CD4-positive, alpha-beta memory T cell (primary cell): ENCODE results near the gene ZRANB2. TPM values are rescaled to one million over a fixed set of nuclear protein-coding genes. Genes with fewer than 3 reads are reported as not detected.

Experiments used
- CTCF ChIA-PET: fragments of 350-600 bp; sonication (Branson Sonifier 250); formaldehyde crosslinking; loops from one replicate; lab custom pipeline; 2021; ENCODE audit warnings: inconsistent platforms; ENCODE audit not compliant: partially characterized antibody; lab: Charles Lee
- POLR2A ChIA-PET: fragments of 350-600 bp; sonication (Branson Sonifier 250); formaldehyde crosslinking; loops from one replicate; lab custom pipeline; 2021; ENCODE audit not compliant: partially characterized antibody; lab: Charles Lee
- DNase-seq, 5 donors: peaks; one replicate each; pipeline versions ENCODE4 v3.0.0 to v3.0.0-alpha.2; 2020 to 2022; ENCODE audit warnings: mixed read lengths in 1 of 5
- H3K27ac ChIP-seq: one replicate; pipeline ENCODE4 v1.7.0; 2013; ENCODE audit warnings: low read depth, low read length
- H3K27me3 ChIP-seq: 2 replicates; pipeline ENCODE4 v1.7.0; 2013; ENCODE audit warnings: mild to moderate bottlenecking, low read length, moderate library complexity; ENCODE audit not compliant: insufficient read depth
- H3K36me3 ChIP-seq: 2 replicates; pipeline ENCODE4 v1.7.0; 2013; ENCODE audit warnings: mild to moderate bottlenecking, low read length, moderate library complexity; ENCODE audit not compliant: insufficient read depth
- H3K4me1 ChIP-seq: 2 replicates; pipeline ENCODE4 v1.7.0; 2013; ENCODE audit warnings: mild to moderate bottlenecking, low read length, moderate library complexity; ENCODE audit not compliant: insufficient read depth
- H3K4me3 ChIP-seq, 2 donors: one replicate each; pipeline ENCODE4 v1.7.0; 2013; ENCODE audit warnings: low read length in 2 of 2, mild to moderate bottlenecking in 1 of 2
- H3K9me3 ChIP-seq, 2 donors: one replicate each; pipeline ENCODE4 v1.7.0; 2013; ENCODE audit warnings: low read length in 2 of 2, control low read depth in 1 of 2; ENCODE audit not compliant: control insufficient read depth in 1 of 2
- H3K27ac Mint-ChIP-seq, 7 donors: one replicate each; pipeline ENCODE4 v1.8.0; 2020 to 2021; ENCODE audit warnings: mixed read lengths in 7 of 7, mild to moderate bottlenecking in 6 of 7, inconsistent platforms in 3 of 7, moderate library complexity in 3 of 7
- H3K27me3 Mint-ChIP-seq, 2 donors: one replicate each; pipeline ENCODE4 v1.8.0; 2020 to 2021; ENCODE audit warnings: mixed read lengths in 2 of 2
- H3K36me3 Mint-ChIP-seq, 2 donors: one replicate each; pipeline ENCODE4 v1.8.0; 2020 to 2021; ENCODE audit warnings: mixed read lengths in 2 of 2, inconsistent platforms in 1 of 2, mild to moderate bottlenecking in 1 of 2
- H3K4me1 Mint-ChIP-seq, 4 donors: one replicate each; pipeline ENCODE4 v1.8.0; 2020 to 2021; ENCODE audit warnings: mixed read lengths in 4 of 4, mild to moderate bottlenecking in 1 of 4
- H3K4me3 Mint-ChIP-seq, 8 donors: one replicate each; pipeline ENCODE4 v1.8.0; 2020 to 2021; ENCODE audit warnings: mixed read lengths in 8 of 8, mild to moderate bottlenecking in 7 of 8, moderate library complexity in 6 of 8, inconsistent platforms in 3 of 8
- H3K9me3 Mint-ChIP-seq, 8 donors: one replicate each; pipeline ENCODE4 v1.8.0; 2020 to 2021; ENCODE audit warnings: mixed read lengths in 8 of 8, mild to moderate bottlenecking in 5 of 8, inconsistent platforms in 3 of 8, moderate library complexity in 1 of 8
- intact Hi-C: fragments of 100-400 bp; cut with micrococcal nuclease; formaldehyde crosslinking; loops from one replicate; pipeline ENCODE4 v1.15.1; 2023
- polyA plus RNA-seq, 2 donors: library from polyadenylated mRNA; unstranded; fragments of 300-500 nt; fragmentation: Illumina TruSeq; gene quantifications; one replicate each; pipeline ENCODE4 v1.2.3, GENCODE V29; 2021
- total RNA-seq, 2 experiments: library from RNA; stranded (reverse); gene quantifications; one replicate each; pipeline ENCODE4 v1.2.3, GENCODE V29; 2021

Gene ZRANB2, protein sequence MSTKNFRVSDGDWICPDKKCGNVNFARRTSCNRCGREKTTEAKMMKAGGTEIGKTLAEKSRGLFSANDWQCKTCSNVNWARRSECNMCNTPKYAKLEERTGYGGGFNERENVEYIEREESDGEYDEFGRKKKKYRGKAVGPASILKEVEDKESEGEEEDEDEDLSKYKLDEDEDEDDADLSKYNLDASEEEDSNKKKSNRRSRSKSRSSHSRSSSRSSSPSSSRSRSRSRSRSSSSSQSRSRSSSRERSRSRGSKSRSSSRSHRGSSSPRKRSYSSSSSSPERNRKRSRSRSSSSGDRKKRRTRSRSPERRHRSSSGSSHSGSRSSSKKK
- total RNA-seq: 100 to 1,000 TPM; 158 to 159 TPM
- 10 to 100 TPM; 45.5 to 49.0 TPM for polyA plus RNA-seq

DNA sequence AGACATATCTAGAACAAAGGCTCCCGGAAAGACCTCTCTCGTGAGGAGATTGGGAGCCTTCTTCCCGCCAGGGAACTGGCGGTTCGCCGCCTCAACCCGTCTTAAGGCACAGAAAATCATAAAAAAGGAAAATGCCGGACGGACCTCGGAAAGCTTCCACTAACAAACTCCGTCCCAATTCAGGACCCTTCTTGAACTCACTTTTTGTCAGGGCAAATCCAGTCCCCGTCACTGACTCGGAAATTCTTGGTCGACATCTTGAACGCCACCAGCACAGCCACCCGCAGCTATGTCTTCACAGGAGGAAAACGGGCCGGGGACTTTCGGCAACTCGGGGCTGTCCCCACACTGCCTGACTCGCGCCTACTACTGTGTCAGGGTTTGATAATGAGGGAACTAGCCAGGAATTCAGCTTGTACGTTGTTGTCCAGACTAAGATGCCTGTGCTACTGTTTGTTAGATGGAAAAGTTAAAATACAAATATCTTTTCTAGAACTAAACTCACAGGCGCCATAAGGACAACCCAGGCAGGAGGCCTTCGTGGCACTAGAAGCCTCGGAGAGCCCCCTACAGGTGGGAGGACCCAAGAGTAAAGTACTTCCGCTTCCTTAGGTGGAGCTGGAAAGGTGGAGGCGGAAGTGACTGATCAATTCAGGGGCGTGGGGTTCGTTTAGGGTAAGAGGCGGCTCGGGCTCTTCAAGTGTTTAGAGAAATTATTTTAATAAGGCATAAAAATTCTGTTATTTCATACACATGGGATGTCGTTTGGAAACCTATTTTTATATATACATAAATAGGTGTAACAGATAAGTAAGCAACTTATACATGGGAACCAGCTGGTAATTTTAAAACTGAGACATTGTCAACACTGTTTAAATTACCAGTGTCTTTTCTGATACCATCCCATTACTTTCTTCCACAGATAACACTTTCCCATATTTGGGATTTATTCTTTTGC, at the start of gene ZRANB2:
ZRANB2 (minus strand) TSS at position 297 of the 958 bp plus-strand sequence; CDS start at position 257, 40 bp downstream.
- intact Hi-C loops: loop anchor here (1.0 to 2.0 kb wide), 5 partner anchors 30 to 876 kb away; partner anchors contain the start of genes ANKRD13C, LRRC40 and SRSF11
- peak; percentile 93 to 96 (median 95) for DNase-seq
- peaks cover 18 to 44% (median 27%) of the 10 kb centered on the region in 4 donors for H3K4me1 Mint-ChIP-seq
- Histone ChIP-seq H3K4me3 (peak within 1 kb of the TSS; percentile 62 to 95), H3K4me1 (peaks cover 29% of the 10 kb centered on the region), H3K27ac (peak within 1 kb of the TSS; percentile 95), H3K27me3 (no peaks in the 10 kb centered on the region), H3K36me3 (peaks cover 20% of the 10 kb centered on the region), H3K9me3 (no peaks in the 10 kb centered on the region)
- CTCF ChIA-PET: interaction anchor here (0.7 to 2.0 kb wide), 11 partner anchors 8 to 876 kb away, joined by 3 to 12 read pairs (median 4); partner anchors contain the start of genes LRRC40 and SRSF11
- H3K27ac Mint-ChIP-seq: peak within 1 kb of the TSS; percentile 97 to 100 (median 99)
- H3K36me3 Mint-ChIP-seq: peaks cover 18 to 37% of the 10 kb centered on the region in 2 donors
- H3K27me3 Mint-ChIP-seq: peaks cover 2 to 3% of the 10 kb centered on the region in 2 donors
- peaks cover 0 to 3% (median 0%) of the 10 kb centered on the region in 8 donors for H3K9me3 Mint-ChIP-seq
- H3K4me3 Mint-ChIP-seq: peak within 1 kb of the TSS; percentile 91 to 100 (median 99)
- POLR2A ChIA-PET: interaction anchor here (0.6 to 1.9 kb wide), 19 partner anchors 8 to 877 kb away, joined by 3 to 17 read pairs (median 4); partner anchors contain the start of genes ANKRD13C, CTH, LRRC40 and SRSF11

DNA sequence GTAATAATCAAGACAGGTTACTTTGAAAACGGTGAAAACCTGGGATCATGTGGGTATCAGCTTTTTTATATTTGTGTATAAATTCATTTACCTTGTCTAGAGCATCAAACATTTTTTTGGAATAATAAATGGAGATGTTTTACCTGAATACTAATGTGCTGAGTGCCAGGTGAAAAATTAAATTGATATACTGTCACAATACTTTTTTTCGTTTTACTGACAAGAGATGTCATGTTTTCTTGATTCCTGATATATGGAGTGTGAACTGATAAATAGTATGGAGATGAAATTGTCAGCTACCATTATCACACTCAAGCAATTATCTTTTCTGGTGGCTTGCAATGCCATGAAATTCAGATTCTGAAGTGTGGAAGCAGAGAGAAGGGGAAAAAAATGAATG, 47.2 kb upstream of the ZRANB2 start:
- no peak overlapping the region for H3K4me3 ChIP-seq
- ChIA-PET POLR2A (no interaction called here), CTCF (no interaction called here)
- no peaks in the 10 kb centered on the region for H3K36me3 ChIP-seq
- H3K27ac ChIP-seq: no peak overlapping the region
- no peak overlapping the region for H3K27ac Mint-ChIP-seq
- H3K27me3 ChIP-seq: no peaks in the 10 kb centered on the region
- DNase-seq: no peak
- no peaks in the 10 kb centered on the region for H3K4me1 ChIP-seq
- H3K4me1 Mint-ChIP-seq: no peaks in the 10 kb centered on the region
- no peaks in the 10 kb centered on the region for H3K27me3 Mint-ChIP-seq
- peaks cover 8 to 76% (median 60%) of the 10 kb centered on the region in 8 donors for H3K9me3 Mint-ChIP-seq
- H3K4me3 Mint-ChIP-seq: no peak overlapping the region
- intact Hi-C loops: no loop called here
- no peaks in the 10 kb centered on the region for H3K9me3 ChIP-seq
- peaks cover 0 to 3% of the 10 kb centered on the region in 2 donors for H3K36me3 Mint-ChIP-seq

DNA sequence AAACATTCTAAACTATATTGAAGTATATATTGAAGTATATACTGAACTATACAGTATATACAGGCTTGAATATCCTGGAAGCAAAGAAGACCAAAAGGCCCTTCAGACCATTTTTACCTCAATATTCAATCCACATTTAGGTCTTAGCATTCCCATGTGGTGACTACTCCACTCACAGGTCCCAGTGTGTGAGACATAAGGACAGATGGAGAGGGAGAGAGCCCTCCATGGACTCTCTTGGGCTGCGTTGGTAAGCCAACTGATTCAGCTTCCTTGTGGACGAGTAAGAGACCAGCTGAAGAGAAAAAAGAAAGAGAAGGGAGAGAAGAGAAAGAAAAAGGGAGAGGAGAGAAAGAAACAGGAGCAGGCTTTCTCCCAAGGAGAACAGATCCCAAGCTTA, 37.3 kb upstream of the ZRANB2 start:
- peaks cover 0 to 2% of the 10 kb centered on the region in 2 donors for H3K36me3 Mint-ChIP-seq
- peaks cover 2 to 9% of the 10 kb centered on the region in 2 donors for H3K27me3 Mint-ChIP-seq
- no peaks in the 10 kb centered on the region for H3K9me3 ChIP-seq
- no peak overlapping the region for H3K4me3 ChIP-seq
- no peaks in the 10 kb centered on the region for H3K27me3 ChIP-seq
- no peak overlapping the region for H3K27ac ChIP-seq
- CTCF ChIA-PET: no interaction called here
- H3K9me3 Mint-ChIP-seq: peaks cover 5 to 27% (median 19%) of the 10 kb centered on the region in 8 donors
- no peaks in the 10 kb centered on the region for H3K4me1 ChIP-seq
- no peaks in the 10 kb centered on the region for H3K4me1 Mint-ChIP-seq
- no peak for DNase-seq
- intact Hi-C loops: no loop called here
- no peak overlapping the region for H3K4me3 Mint-ChIP-seq
- H3K27ac Mint-ChIP-seq: no peak overlapping the region
- no peaks in the 10 kb centered on the region for H3K36me3 ChIP-seq
- POLR2A ChIA-PET: no interaction called here

- no peak overlapping the region for H3K4me3 Mint-ChIP-seq
- H3K27me3 ChIP-seq: no peaks in the 10 kb centered on the region
- H3K27ac Mint-ChIP-seq: no peak overlapping the region
- H3K36me3 ChIP-seq: no peaks in the 10 kb centered on the region
- no peak overlapping the region for H3K4me3 ChIP-seq
- H3K36me3 Mint-ChIP-seq: no peaks in the 10 kb centered on the region
- POLR2A ChIA-PET: no interaction called here
- CTCF ChIA-PET: no interaction called here
- H3K4me1 Mint-ChIP-seq: no peaks in the 10 kb centered on the region
- no peaks in the 10 kb centered on the region for H3K9me3 ChIP-seq
- no peak for DNase-seq
- no peaks in the 10 kb centered on the region for H3K4me1 ChIP-seq
- intact Hi-C loops: no loop called here
- peaks cover 4 to 16% (median 8%) of the 10 kb centered on the region in 8 donors for H3K9me3 Mint-ChIP-seq
- H3K27me3 Mint-ChIP-seq: peaks cover 2 to 8% of the 10 kb centered on the region in 2 donors
- no peak overlapping the region for H3K27ac ChIP-seq
Observed at GRCh38 chr1:71116729-71117128, 35.9 kb upstream of the ZRANB2 start.

DNA sequence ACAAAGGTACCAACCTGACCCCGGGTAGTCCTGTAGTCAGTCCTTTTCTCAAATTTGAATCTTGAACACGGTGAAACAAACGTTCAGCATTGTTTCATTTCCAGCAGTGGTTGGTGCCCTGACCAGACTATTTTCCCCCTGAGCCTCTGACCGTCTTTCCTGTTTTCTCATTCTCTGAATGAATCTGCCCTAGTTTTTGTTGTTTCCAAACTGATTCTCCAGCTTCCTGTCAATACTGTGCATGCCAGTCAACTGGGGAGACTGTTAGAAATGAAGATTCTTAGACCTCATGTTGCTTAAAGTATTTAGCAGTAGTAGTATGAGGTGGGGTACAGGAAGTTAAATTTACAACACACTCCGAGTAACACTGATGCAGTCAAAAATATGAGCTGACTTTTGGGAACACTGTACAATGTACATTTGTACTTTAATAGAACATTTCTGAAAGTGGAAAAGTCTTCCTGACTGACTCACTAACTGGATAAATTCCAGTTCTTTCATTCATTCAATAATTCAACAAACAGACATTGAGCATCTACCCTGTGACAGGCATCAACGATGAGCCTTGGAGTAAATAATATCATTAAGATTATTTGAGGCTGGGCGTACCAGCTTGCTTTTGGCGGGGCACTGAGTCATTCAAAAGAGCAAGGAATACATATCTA, 26.0 kb upstream of the ZRANB2 start:
- DNase-seq: no peak
- H3K9me3 ChIP-seq: no peaks in the 10 kb centered on the region
- intact Hi-C loops: no loop called here
- Mint-ChIP-seq H3K36me3 (no peaks in the 10 kb centered on the region), H3K4me3 (no peak overlapping the region), H3K9me3 (peaks cover 0 to 6% (median 0%) of the 10 kb centered on the region in 8 donors), H3K4me1 (no peaks in the 10 kb centered on the region), H3K27ac (no peak overlapping the region), H3K27me3 (peaks cover 0 to 4% of the 10 kb centered on the region in 2 donors)
- no peak overlapping the region for H3K4me3 ChIP-seq
- H3K27ac ChIP-seq: no peak overlapping the region
- ChIA-PET CTCF (no interaction called here), POLR2A (no interaction called here)
- H3K4me1 ChIP-seq: no peaks in the 10 kb centered on the region
- no peaks in the 10 kb centered on the region for H3K27me3 ChIP-seq
- H3K36me3 ChIP-seq: no peaks in the 10 kb centered on the region

GRCh38 chr1:71104417-71104816, 23.6 kb upstream of the ZRANB2 start:
- DNase-seq: no peak
- Histone ChIP-seq H3K27me3 (no peaks in the 10 kb centered on the region), H3K27ac (no peak overlapping the region), H3K36me3 (no peaks in the 10 kb centered on the region), H3K4me1 (no peaks in the 10 kb centered on the region), H3K4me3 (no peak overlapping the region), H3K9me3 (no peaks in the 10 kb centered on the region)
- intact Hi-C loops: no loop called here
- CTCF ChIA-PET: no interaction called here
- Mint-ChIP-seq H3K4me3 (no peak overlapping the region), H3K4me1 (no peaks in the 10 kb centered on the region), H3K9me3 (peaks cover 0 to 6% (median 0%) of the 10 kb centered on the region in 8 donors), H3K27ac (no peak overlapping the region), H3K27me3 (peaks cover 0 to 4% of the 10 kb centered on the region in 2 donors), H3K36me3 (no peaks in the 10 kb centered on the region)
- POLR2A ChIA-PET: interaction anchor here (0.6 kb wide), 1 partner anchor 1761 kb away, joined by 3 read pairs; no protein-coding TSS in a partner anchor
